ENCODE data around the gene MAGI2.

- no peak for TF ChIP-seq CTCF (IDR thresholded peaks at IDR 0.05)
- TF ChIP-seq POLR2A (IDR thresholded peaks at IDR 0.05): no peak
Observed at GRCh38 chr7:78472519-78472918, 980.9 kb downstream of the MAGI2 start.
